Measurements from ENCODE around the gene HIGD1A.

- TF ChIP-seq CTCF (IDR thresholded peaks at IDR 0.05): no peak
- no peak for TF ChIP-seq POLR2A (IDR thresholded peaks at IDR 0.05)
Measured at GRCh38 chr3:42838571-42838970, 34.3 kb upstream of the HIGD1A start.

All from esophagus squamous epithelium (tissue), 4 donors.